SJCRH30 (cell line): Measurements from ENCODE around the gene C1QTNF9B. TPM values are rescaled to one million over a fixed set of nuclear protein-coding genes. Genes with fewer than 3 reads are reported as not detected.

ENCODE experiments used
- DNase-seq, 2 experiments: peaks; one replicate each; pipeline ENCODE4 v3.0.0-alpha.2; 2015 to 2020
- H3K27ac ChIP-seq: fragments of 250-450 bp; sonication (Bioruptor Pico); 2 replicates; pipeline ENCODE4 v1.5.1; 2020; ENCODE audit warnings: mild to moderate bottlenecking, moderate library complexity
- H3K27me3 ChIP-seq: fragments of 250-450 bp; sonication (Bioruptor Pico); 2 replicates; pipeline ENCODE4 v1.5.1; 2020; ENCODE audit warnings: mild to moderate bottlenecking, moderate library complexity
- H3K36me3 ChIP-seq: fragments of 250-450 bp; sonication (Bioruptor Pico); 2 replicates; pipeline ENCODE4 v1.5.1; 2020; ENCODE audit warnings: mild to moderate bottlenecking, moderate library complexity
- H3K4me1 ChIP-seq: fragments of 250-450 bp; sonication (Bioruptor Pico); 2 replicates; pipeline ENCODE4 v1.5.1; 2020; ENCODE audit warnings: mild to moderate bottlenecking, moderate library complexity
- H3K4me3 ChIP-seq: fragments of 250-450 bp; sonication (Bioruptor Pico); 2 replicates; pipeline ENCODE4 v1.5.1; 2020; ENCODE audit warnings: mild to moderate bottlenecking, moderate library complexity
- H3K9me3 ChIP-seq: fragments of 250-450 bp; sonication (Bioruptor Pico); replicated peaks from 2 replicates; pipeline ENCODE4 v1.5.1; 2020; ENCODE audit warnings: mild to moderate bottlenecking, moderate library complexity
- total RNA-seq: library from RNA; depleted of rRNA; stranded (reverse); fragments of >200 nt; shearing (Covaris generic); gene quantifications from 2 replicates; pipeline ENCODE4 v1.2.3, GENCODE V29; 2014

The C1QTNF9B gene
- total RNA-seq, 1 experiment from 2014 or later, result not detected

- H3K4me1 ChIP-seq, result no peaks in the 10 kb centered on the region
- H3K27me3 ChIP-seq, result no peaks in the 10 kb centered on the region
- no peak overlapping the region for H3K4me3 ChIP-seq
- DNase-seq, result no peak
- H3K27ac ChIP-seq, result no peak overlapping the region
- no peaks in the 10 kb centered on the region for H3K9me3 ChIP-seq
- no peaks in the 10 kb centered on the region; the same call in 1 of the 2 replicates for H3K36me3 ChIP-seq
These were observed 41.1 kb downstream of the C1QTNF9B start for GRCh38 chr13:23856008-23856750.

- Histone ChIP-seq H3K9me3 (no peaks in the 10 kb centered on the region), H3K4me3 (no peak overlapping the region), H3K27ac (no peak overlapping the region), H3K36me3 (no peaks in the 10 kb centered on the region; the same call in 1 of the 2 replicates), H3K27me3 (no peaks in the 10 kb centered on the region), H3K4me1 (no peaks in the 10 kb centered on the region)
- DNase-seq, result no peak
These were observed 41.9 kb downstream of the C1QTNF9B start for GRCh38 chr13:23855360-23855759.

GRCh38 chr13:23852351-23852750 is 45.0 kb downstream of the C1QTNF9B start:
- Histone ChIP-seq H3K36me3 (no peaks in the 10 kb centered on the region; the same call in 1 of the 2 replicates), H3K4me3 (no peak overlapping the region), H3K4me1 (no peaks in the 10 kb centered on the region), H3K27me3 (no peaks in the 10 kb centered on the region), H3K27ac (no peak overlapping the region), H3K9me3 (no peaks in the 10 kb centered on the region)
- no peak for DNase-seq

GRCh38 chr13:23851106-23851505 is 46.2 kb downstream of the C1QTNF9B start:
- Histone ChIP-seq H3K27me3 (no peaks in the 10 kb centered on the region), H3K9me3 (no peaks in the 10 kb centered on the region), H3K36me3 (no peaks in the 10 kb centered on the region; the same call in 1 of the 2 replicates), H3K27ac (no peak overlapping the region), H3K4me3 (no peak overlapping the region), H3K4me1 (no peaks in the 10 kb centered on the region)
- DNase-seq, result no peak

GRCh38 chr13:23850134-23850533 is 47.2 kb downstream of the C1QTNF9B start:
- Histone ChIP-seq H3K27ac (no peak overlapping the region), H3K27me3 (no peaks in the 10 kb centered on the region), H3K9me3 (no peaks in the 10 kb centered on the region), H3K4me3 (no peak overlapping the region), H3K36me3 (no peaks in the 10 kb centered on the region; the same call in 1 of the 2 replicates), H3K4me1 (no peaks in the 10 kb centered on the region)
- no peak for DNase-seq

- H3K4me3 ChIP-seq, result no peak overlapping the region
- no peaks in the 10 kb centered on the region for H3K4me1 ChIP-seq
- H3K27me3 ChIP-seq, result no peaks in the 10 kb centered on the region
- H3K9me3 ChIP-seq, result no peaks in the 10 kb centered on the region
- no peak overlapping the region for H3K27ac ChIP-seq
- no peaks in the 10 kb centered on the region; the same call in 1 of the 2 replicates for H3K36me3 ChIP-seq
- no peak for DNase-seq
These were observed 47.6 kb downstream of the C1QTNF9B start for GRCh38 chr13:23849670-23850069.

- no peaks in the 10 kb centered on the region for H3K9me3 ChIP-seq
- no peak overlapping the region for H3K27ac ChIP-seq
These were observed 48.6 kb downstream of the C1QTNF9B start for GRCh38 chr13:23848646-23849141.

GRCh38 chr13:23848019-23848418 is 49.3 kb downstream of the C1QTNF9B start:
- no peaks in the 10 kb centered on the region; the same call in 1 of the 2 replicates for H3K36me3 ChIP-seq
- no peak for DNase-seq
- H3K27ac ChIP-seq, result no peak overlapping the region
- H3K4me1 ChIP-seq, result no peaks in the 10 kb centered on the region
- H3K9me3 ChIP-seq, result no peaks in the 10 kb centered on the region
- H3K27me3 ChIP-seq, result no peaks in the 10 kb centered on the region
- no peak overlapping the region for H3K4me3 ChIP-seq

More at GRCh38 chr13:23848646-23849141, 48.6 kb downstream of the C1QTNF9B start:
- H3K27me3 ChIP-seq, result no peaks in the 10 kb centered on the region
- DNase-seq, result no peak
- H3K4me1 ChIP-seq, result no peaks in the 10 kb centered on the region
- no peak overlapping the region for H3K4me3 ChIP-seq
- no peaks in the 10 kb centered on the region; the same call in 1 of the 2 replicates for H3K36me3 ChIP-seq

- H3K4me1 ChIP-seq, result no peaks in the 10 kb centered on the region
- H3K36me3 ChIP-seq, result no peaks in the 10 kb centered on the region
- H3K27ac ChIP-seq, result no peak overlapping the region
- DNase-seq, result no peak
- no peaks in the 10 kb centered on the region for H3K27me3 ChIP-seq
- no peaks in the 10 kb centered on the region for H3K9me3 ChIP-seq
- H3K4me3 ChIP-seq, result no peak overlapping the region
These were observed 49.8 kb downstream of the C1QTNF9B start for GRCh38 chr13:23847497-23847896.

- Histone ChIP-seq H3K4me1 (no peaks in the 10 kb centered on the region), H3K27ac (no peak overlapping the region), H3K36me3 (no peaks in the 10 kb centered on the region), H3K9me3 (no peaks in the 10 kb centered on the region), H3K27me3 (no peaks in the 10 kb centered on the region), H3K4me3 (no peak overlapping the region)
- no peak for DNase-seq
These were observed 52.1 kb downstream of the C1QTNF9B start for GRCh38 chr13:23845105-23845725.

GRCh38 chr13:23844132-23844531 is 53.2 kb downstream of the C1QTNF9B start:
- no peaks in the 10 kb centered on the region for H3K27me3 ChIP-seq
- no peak overlapping the region for H3K27ac ChIP-seq
- H3K4me1 ChIP-seq, result no peaks in the 10 kb centered on the region
- H3K4me3 ChIP-seq, result no peak overlapping the region
- H3K36me3 ChIP-seq, result no peaks in the 10 kb centered on the region
- no peak for DNase-seq
- no peaks in the 10 kb centered on the region for H3K9me3 ChIP-seq

GRCh38 chr13:23843436-23843835 is 53.9 kb downstream of the C1QTNF9B start:
- Histone ChIP-seq H3K4me1 (no peaks in the 10 kb centered on the region), H3K9me3 (no peaks in the 10 kb centered on the region; the same call in 1 of the 2 replicates), H3K27ac (no peak overlapping the region), H3K4me3 (no peak overlapping the region), H3K36me3 (no peaks in the 10 kb centered on the region), H3K27me3 (no peaks in the 10 kb centered on the region)
- no peak for DNase-seq

GRCh38 chr13:23842406-23842805 is 54.9 kb downstream of the C1QTNF9B start:
- DNase-seq, result no peak
- Histone ChIP-seq H3K4me1 (no peaks in the 10 kb centered on the region), H3K9me3 (no peaks in the 10 kb centered on the region; the same call in 1 of the 2 replicates)

More at GRCh38 chr13:23842406-23842805, 54.9 kb downstream of the C1QTNF9B start:
- Histone ChIP-seq H3K27ac (no peak overlapping the region), H3K36me3 (no peaks in the 10 kb centered on the region), H3K27me3 (no peaks in the 10 kb centered on the region), H3K4me3 (no peak overlapping the region)
